ENCODE results near the gene CFAP46. TPM values are rescaled to one million over a fixed set of nuclear protein-coding genes. Genes with fewer than 3 reads are reported as not detected.

The CFAP46 gene
- total and polyA plus RNA-seq, 2 donors (not counting 1 experiment from before 2014, with no cell fraction given) = 0.07 TPM; not detected in 1

DNA sequence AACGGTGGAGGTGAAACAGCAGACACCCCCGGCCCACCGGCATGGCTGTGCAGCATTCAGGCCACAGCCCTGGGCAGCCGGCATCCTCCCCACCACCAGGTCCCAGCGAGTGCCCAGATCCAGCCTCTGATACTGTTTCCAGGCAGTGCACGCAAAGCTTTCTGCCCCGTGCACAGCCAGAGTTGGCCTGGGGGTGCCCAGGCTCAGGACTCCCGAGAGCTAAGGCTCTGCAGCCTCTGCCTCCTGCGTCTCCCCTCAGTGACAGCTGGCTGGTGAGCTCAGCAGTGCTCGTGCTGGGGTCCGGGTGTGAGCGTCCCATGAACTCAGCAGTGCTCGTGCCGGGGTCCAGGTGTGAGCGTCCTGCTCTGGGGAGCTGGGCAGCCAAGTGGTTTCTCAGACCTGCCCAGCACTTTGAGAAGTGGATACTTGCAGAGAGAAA, 65.4 kb downstream of the CFAP46 start:
- H3K4me3 Mint-ChIP-seq = no peak overlapping the region

DNA sequence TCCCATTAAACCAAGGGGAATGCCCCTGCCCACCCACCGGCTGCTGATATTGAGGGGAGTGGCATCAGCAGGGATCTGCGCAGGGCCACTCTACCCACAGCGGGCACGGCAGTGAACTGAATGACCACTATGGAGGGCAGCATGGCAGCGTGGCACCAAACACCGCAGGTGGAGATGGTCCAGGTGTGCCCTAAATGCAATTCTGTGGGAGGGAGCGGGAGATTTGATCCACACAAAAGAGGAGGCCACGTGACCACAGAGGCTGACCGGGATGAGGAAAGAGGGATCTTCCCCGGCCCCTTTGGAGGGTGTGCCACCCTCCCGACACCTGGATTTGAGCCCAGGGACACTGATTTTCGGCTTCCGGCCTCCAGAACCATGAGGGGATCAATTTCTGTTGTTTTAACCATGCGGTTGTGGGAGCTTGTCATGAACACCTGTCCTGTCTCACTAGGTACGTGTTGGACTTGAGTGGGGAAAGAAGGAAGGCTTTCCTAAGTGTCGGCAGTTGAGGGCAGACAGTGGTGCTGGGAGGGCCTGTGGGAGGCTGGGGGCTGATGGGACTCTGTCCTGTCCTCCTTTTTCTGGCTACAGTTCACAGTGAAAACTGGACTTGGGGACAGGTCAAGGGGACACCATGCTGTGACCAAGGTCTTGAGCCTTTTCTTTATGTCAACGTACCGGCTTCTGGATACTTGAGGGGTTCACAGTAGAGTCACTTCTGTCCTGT, 66.1 kb downstream of the CFAP46 start:
- H3K4me1 ChIP-seq (ENCODE audit: control insufficient read depth in 2 of 2, insufficient read depth in 2 of 2, low read length in 2 of 2) = no peaks in the 10 kb centered on the region
- ChIA-PET CTCF (no interaction called here), POLR2A (no interaction called here)
- 92% methylated on average over 18 of the region's 18 CpGs for WGBS (ENCODE audit: insufficient coverage)
- no peak for TF ChIP-seq EZH2 (IDR thresholded peaks at IDR 0.05; ENCODE audit: borderline replicate concordance, insufficient read depth, low read depth, low read length, poor library complexity, severe bottlenecking)
- TF ChIP-seq, protein P1, sequence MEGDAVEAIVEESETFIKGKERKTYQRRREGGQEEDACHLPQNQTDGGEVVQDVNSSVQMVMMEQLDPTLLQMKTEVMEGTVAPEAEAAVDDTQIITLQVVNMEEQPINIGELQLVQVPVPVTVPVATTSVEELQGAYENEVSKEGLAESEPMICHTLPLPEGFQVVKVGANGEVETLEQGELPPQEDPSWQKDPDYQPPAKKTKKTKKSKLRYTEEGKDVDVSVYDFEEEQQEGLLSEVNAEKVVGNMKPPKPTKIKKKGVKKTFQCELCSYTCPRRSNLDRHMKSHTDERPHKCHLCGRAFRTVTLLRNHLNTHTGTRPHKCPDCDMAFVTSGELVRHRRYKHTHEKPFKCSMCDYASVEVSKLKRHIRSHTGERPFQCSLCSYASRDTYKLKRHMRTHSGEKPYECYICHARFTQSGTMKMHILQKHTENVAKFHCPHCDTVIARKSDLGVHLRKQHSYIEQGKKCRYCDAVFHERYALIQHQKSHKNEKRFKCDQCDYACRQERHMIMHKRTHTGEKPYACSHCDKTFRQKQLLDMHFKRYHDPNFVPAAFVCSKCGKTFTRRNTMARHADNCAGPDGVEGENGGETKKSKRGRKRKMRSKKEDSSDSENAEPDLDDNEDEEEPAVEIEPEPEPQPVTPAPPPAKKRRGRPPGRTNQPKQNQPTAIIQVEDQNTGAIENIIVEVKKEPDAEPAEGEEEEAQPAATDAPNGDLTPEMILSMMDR (IDR thresholded peaks at IDR 0.05) = no peak
- peaks cover 0 to 9% (median 0%) of the 10 kb centered on the region in 4 experiments for H3K27me3 ChIP-seq (replicated peaks in 1 of 4; ENCODE audit: control extremely low read depth in 1 of 4, control insufficient read depth in 3 of 4, insufficient read depth in 4 of 4, low read length in 3 of 4)
- peaks cover 0 to 17% (median 0%) of the 10 kb centered on the region in 3 donors for H3K9me3 ChIP-seq (ENCODE audit: control extremely low read depth in 1 of 3, control insufficient read depth in 2 of 3, insufficient read depth in 1 of 3, low read length in 2 of 3)
- Mint-ChIP-seq H3K4me3 (no peak overlapping the region), H3K27me3 (peaks cover 32% of the 10 kb centered on the region), H3K4me1 (no peaks in the 10 kb centered on the region), H3K9me3 (ENCODE audit: insufficient read depth) (peaks cover 3% of the 10 kb centered on the region), H3K27ac (no peak overlapping the region)
- H3K79me2 ChIP-seq (ENCODE audit: control insufficient read depth, insufficient read depth, low read length) = no peaks in the 10 kb centered on the region
- H3K4me2 ChIP-seq (replicated peaks; ENCODE audit: low read depth, low read length, poor library complexity, severe bottlenecking) = no peak overlapping the region
- no peaks in the 10 kb centered on the region for H4K20me1 ChIP-seq (ENCODE audit: control insufficient read depth, insufficient read depth, low read length, poor library complexity, severe bottlenecking)
- ATAC-seq (ENCODE audit: low read depth) (no peak), DNase-seq (no peak)
- no peak overlapping the region for H3K9ac ChIP-seq (ENCODE audit: low read length)
- H2AFZ ChIP-seq (ENCODE audit: insufficient read depth, low read depth, low read length, poor library complexity, severe bottlenecking) = no peak overlapping the region
- no peaks in the 10 kb centered on the region for H3K36me3 ChIP-seq (replicated peaks in 1 of 2; ENCODE audit: control extremely low read depth in 1 of 2, control insufficient read depth in 1 of 2, extremely low read depth in 1 of 2, insufficient read depth in 2 of 2, low read length in 1 of 2)
- intact Hi-C loops (cut with micrococcal nuclease) = no loop called here
- no peak overlapping the region for H3K4me3 ChIP-seq (ENCODE audit: control extremely low read depth in 1 of 5, extremely low read depth in 1 of 5, insufficient read depth in 1 of 5, low read depth in 2 of 5, low read length in 4 of 5)
- H3K27ac ChIP-seq (ENCODE audit: low read length in 2 of 2) = no peak overlapping the region

More for the DNA sequence above, 65.4 kb downstream of the CFAP46 start:
- Histone ChIP-seq H3K4me3 (ENCODE audit: control extremely low read depth in 1 of 5, extremely low read depth in 1 of 5, insufficient read depth in 1 of 5, low read depth in 2 of 5, low read length in 4 of 5) (no peak overlapping the region), H3K27ac (ENCODE audit: low read length in 2 of 2) (no peak overlapping the region), H3K79me2 (ENCODE audit: control insufficient read depth, insufficient read depth, low read length) (no peaks in the 10 kb centered on the region), H3K4me1 (ENCODE audit: control insufficient read depth in 2 of 2, insufficient read depth in 2 of 2, low read length in 2 of 2) (no peaks in the 10 kb centered on the region), H3K9ac (ENCODE audit: low read length) (no peak overlapping the region), H3K36me3 (replicated peaks in 1 of 2; ENCODE audit: control extremely low read depth in 1 of 2, control insufficient read depth in 1 of 2, extremely low read depth in 1 of 2, insufficient read depth in 2 of 2, low read length in 1 of 2) (no peaks in the 10 kb centered on the region), H4K20me1 (ENCODE audit: control insufficient read depth, insufficient read depth, low read length, poor library complexity, severe bottlenecking) (no peaks in the 10 kb centered on the region), H3K9me3 (ENCODE audit: control extremely low read depth in 1 of 3, control insufficient read depth in 2 of 3, insufficient read depth in 1 of 3, low read length in 2 of 3) (peaks cover 0 to 17% (median 0%) of the 10 kb centered on the region in 3 donors), H3K4me2 (replicated peaks; ENCODE audit: low read depth, low read length, poor library complexity, severe bottlenecking) (no peak overlapping the region), H3K27me3 (replicated peaks in 1 of 4; ENCODE audit: control extremely low read depth in 1 of 4, control insufficient read depth in 3 of 4, insufficient read depth in 4 of 4, low read length in 3 of 4) (peaks cover 0 to 9% (median 0%) of the 10 kb centered on the region in 4 experiments), H2AFZ (ENCODE audit: insufficient read depth, low read depth, low read length, poor library complexity, severe bottlenecking) (no peak overlapping the region)
- ATAC-seq (ENCODE audit: low read depth) (no peak), DNase-seq (no peak)
- Mint-ChIP-seq H3K9me3 (ENCODE audit: insufficient read depth) (peaks cover 3% of the 10 kb centered on the region), H3K27ac (no peak overlapping the region), H3K27me3 (peaks cover 32% of the 10 kb centered on the region), H3K4me1 (no peaks in the 10 kb centered on the region)
- ChIA-PET POLR2A (no interaction called here), CTCF (no interaction called here)
- no peak for TF ChIP-seq EZH2 (IDR thresholded peaks at IDR 0.05; ENCODE audit: borderline replicate concordance, insufficient read depth, low read depth, low read length, poor library complexity, severe bottlenecking)
- TF ChIP-seq, protein P1 (IDR thresholded peaks at IDR 0.05) = no peak
- intact Hi-C loops (cut with micrococcal nuclease) = no loop called here
- WGBS (ENCODE audit: insufficient coverage) = 88% methylated on average over 15 of the region's 15 CpGs
